AG04449 (cell line): ENCODE measurements around the gene TRA2B.

ENCODE experiments used
- CTCF ChIA-PET: fragments of 350-600 bp; formaldehyde crosslinking; extraction: SDS; loops from one replicate; lab custom pipeline; 2021; ENCODE audit warnings: antibody characterized with exemption; lab: Yijun Ruan, JAX
- POLR2A ChIA-PET: fragments of 400-600, 350-600 bp; formaldehyde crosslinking; extraction: SDS; loops from one replicate; lab custom pipeline; 2020; ENCODE audit warnings: antibody characterized with exemption, inconsistent platforms; lab: Yijun Ruan, JAX
- DNase-seq: peaks from one replicate; pipeline ENCODE4 v3.0.0-alpha.2; 2010; ENCODE audit warnings: low read depth, low spot score
- H3K4me3 ChIP-seq: 2 replicates; pipeline ENCODE4 v1.5.1; 2011; ENCODE audit warnings: low read depth, mild to moderate bottlenecking, control low read depth, low read length
- TF ChIP-seq, protein P1 (sequence below): IDR thresholded peaks from one replicate; pipeline ENCODE4 v1.5.1; 2011; ENCODE audit warnings: mild to moderate bottlenecking, moderate library complexity, low read length, control low read depth, inconsistent platforms; ENCODE audit not compliant: insufficient read depth; ENCODE audit errors: missing control alignments

TRA2B gene

DNA sequence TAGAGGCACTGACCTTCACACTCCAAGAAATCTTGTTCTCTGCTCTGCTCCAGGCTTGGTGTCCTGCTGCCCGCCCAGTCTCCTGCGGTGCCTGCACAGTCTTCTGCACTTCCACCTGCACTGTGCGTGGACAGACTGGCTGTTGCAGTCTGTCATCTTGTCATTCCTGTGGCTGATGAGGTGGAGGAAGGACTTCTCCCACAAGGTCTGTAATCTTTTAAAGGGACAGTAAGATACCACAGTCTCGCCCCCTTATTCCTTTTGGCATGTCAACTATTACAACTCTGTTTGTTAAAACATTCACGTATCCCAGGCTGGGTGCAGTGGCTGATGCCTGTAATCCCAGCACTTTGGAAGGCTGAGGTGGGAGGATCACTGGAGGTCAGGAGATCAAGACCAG is 58.9 kb downstream of the TRA2B start:
- CTCF ChIA-PET = interaction anchor here (1.8 kb wide), 1 partner anchor 10 kb away, joined by 6 read pairs; no protein-coding TSS in a partner anchor
- TF ChIP-seq, protein P1, sequence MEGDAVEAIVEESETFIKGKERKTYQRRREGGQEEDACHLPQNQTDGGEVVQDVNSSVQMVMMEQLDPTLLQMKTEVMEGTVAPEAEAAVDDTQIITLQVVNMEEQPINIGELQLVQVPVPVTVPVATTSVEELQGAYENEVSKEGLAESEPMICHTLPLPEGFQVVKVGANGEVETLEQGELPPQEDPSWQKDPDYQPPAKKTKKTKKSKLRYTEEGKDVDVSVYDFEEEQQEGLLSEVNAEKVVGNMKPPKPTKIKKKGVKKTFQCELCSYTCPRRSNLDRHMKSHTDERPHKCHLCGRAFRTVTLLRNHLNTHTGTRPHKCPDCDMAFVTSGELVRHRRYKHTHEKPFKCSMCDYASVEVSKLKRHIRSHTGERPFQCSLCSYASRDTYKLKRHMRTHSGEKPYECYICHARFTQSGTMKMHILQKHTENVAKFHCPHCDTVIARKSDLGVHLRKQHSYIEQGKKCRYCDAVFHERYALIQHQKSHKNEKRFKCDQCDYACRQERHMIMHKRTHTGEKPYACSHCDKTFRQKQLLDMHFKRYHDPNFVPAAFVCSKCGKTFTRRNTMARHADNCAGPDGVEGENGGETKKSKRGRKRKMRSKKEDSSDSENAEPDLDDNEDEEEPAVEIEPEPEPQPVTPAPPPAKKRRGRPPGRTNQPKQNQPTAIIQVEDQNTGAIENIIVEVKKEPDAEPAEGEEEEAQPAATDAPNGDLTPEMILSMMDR = no peak
- no peak for DNase-seq
- no peak overlapping the region for H3K4me3 ChIP-seq
- POLR2A ChIA-PET = no interaction called here

- POLR2A ChIA-PET = interaction anchor here (0.6 kb wide), 1 partner anchor 211 kb away, joined by 3 read pairs; no protein-coding TSS in a partner anchor
- DNase-seq = no peak
- H3K4me3 ChIP-seq = no peak overlapping the region
- CTCF ChIA-PET = interaction anchor here (1.6 kb wide), 1 partner anchor 28 kb away, joined by 3 read pairs; no protein-coding TSS in a partner anchor
- TF ChIP-seq, protein P1 = no peak
These were observed 63.7 kb downstream of the TRA2B start for GRCh38 chr3:185874119-185874518.

GRCh38 chr3:185867650-185868049 is 70.2 kb downstream of the TRA2B start:
- no peak for DNase-seq
- CTCF ChIA-PET = interaction anchor here (1.0 kb wide), 1 partner anchor 11 kb away, joined by 3 read pairs; no protein-coding TSS in a partner anchor
- TF ChIP-seq, protein P1 = no peak
- POLR2A ChIA-PET = no interaction called here
- H3K4me3 ChIP-seq = no peak overlapping the region

- TF ChIP-seq, protein P1 = no peak
- H3K4me3 ChIP-seq = no peak overlapping the region
- POLR2A ChIA-PET = no interaction called here
- CTCF ChIA-PET = no interaction called here
- no peak for DNase-seq
These were observed 70.8 kb downstream of the TRA2B start for GRCh38 chr3:185866995-185867394.

DNA sequence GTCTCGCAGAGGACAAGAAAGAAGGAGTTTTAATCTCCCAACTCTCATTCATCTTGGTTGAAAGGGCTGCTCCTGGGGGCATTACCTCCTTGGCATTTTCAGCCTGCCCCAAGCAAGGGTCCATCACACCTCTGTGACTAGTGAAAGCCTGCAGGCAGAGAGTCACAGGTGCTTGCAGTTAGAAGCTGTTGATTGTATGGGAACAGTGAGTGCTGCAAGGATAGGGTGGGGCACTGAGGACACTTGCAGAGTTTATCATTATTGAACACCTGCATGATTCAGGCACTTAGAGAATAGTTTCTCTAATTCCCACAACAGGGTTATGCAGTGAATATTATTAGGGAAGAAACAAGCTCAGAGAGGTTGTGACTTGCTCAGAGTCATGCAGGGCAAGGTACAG is 71.3 kb downstream of the TRA2B start:
- H3K4me3 ChIP-seq = no peak overlapping the region
- DNase-seq = no peak
- TF ChIP-seq, protein P1 = no peak
- ChIA-PET CTCF (no interaction called here), POLR2A (no interaction called here)
